ENCODE data around the gene MT2A. TPM values are rescaled to one million over a fixed set of nuclear protein-coding genes. Genes with fewer than 3 reads are reported as not detected.

Gene MT2A
- total and polyA plus RNA-seq, 2 of the 13 experiments (the other 11 are each of a cell fraction or from before 2014, with no cell fraction given) = 135 to 371 TPM

DNA sequence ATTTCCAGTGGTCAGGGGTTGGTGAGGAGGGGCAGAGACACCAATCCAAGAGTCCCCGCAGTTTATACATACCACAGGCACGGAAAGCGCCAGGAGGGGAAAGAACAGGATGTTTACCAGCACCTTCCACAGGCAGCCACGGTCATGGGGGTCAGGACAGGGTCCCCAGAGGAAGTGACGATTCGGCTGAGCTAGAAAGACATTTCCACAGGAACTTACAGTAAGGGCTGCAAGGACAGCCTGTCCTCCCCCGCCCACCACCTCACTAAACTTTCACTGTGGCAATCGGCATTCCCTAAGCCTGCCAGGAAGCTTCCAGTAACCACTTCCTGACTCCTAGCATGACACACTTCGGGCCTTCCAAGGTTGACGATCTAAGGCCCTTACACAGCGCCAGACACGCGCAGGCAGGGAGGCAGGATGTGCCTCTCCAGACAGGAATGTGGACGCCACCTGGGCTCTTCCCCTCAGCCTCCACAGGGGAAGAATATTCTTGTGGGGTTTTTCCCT, 1.2 kb upstream of the MT2A start (continued):
- TF ChIP-seq, protein P1, sequence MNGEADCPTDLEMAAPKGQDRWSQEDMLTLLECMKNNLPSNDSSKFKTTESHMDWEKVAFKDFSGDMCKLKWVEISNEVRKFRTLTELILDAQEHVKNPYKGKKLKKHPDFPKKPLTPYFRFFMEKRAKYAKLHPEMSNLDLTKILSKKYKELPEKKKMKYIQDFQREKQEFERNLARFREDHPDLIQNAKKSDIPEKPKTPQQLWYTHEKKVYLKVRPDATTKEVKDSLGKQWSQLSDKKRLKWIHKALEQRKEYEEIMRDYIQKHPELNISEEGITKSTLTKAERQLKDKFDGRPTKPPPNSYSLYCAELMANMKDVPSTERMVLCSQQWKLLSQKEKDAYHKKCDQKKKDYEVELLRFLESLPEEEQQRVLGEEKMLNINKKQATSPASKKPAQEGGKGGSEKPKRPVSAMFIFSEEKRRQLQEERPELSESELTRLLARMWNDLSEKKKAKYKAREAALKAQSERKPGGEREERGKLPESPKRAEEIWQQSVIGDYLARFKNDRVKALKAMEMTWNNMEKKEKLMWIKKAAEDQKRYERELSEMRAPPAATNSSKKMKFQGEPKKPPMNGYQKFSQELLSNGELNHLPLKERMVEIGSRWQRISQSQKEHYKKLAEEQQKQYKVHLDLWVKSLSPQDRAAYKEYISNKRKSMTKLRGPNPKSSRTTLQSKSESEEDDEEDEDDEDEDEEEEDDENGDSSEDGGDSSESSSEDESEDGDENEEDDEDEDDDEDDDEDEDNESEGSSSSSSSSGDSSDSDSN (CRISPR knock-in tag; IDR thresholded peaks at IDR 0.05) = peak; percentile 56; the same call in 1 of the 2 replicates
- peak; percentile 58; the same call in 1 of the 2 replicates for TF ChIP-seq ZNF335 (CRISPR knock-in tag; IDR thresholded peaks at IDR 0.05)
- TF ChIP-seq ZNF572 (CRISPR knock-in tag; IDR thresholded peaks at IDR 0.05) = 0 out of 2 replicates have a peak, but pooled peaks have one; percentile 45
- TF ChIP-seq, protein P2, sequence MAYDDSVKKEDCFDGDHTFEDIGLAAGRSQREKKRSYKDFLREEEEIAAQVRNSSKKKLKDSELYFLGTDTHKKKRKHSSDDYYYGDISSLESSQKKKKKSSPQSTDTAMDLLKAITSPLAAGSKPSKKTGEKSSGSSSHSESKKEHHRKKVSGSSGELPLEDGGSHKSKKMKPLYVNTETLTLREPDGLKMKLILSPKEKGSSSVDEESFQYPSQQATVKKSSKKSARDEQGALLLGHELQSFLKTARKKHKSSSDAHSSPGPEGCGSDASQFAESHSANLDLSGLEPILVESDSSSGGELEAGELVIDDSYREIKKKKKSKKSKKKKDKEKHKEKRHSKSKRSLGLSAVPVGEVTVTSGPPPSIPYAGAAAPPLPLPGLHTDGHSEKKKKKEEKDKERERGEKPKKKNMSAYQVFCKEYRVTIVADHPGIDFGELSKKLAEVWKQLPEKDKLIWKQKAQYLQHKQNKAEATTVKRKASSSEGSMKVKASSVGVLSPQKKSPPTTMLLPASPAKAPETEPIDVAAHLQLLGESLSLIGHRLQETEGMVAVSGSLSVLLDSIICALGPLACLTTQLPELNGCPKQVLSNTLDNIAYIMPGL (CRISPR knock-in tag; IDR thresholded peaks at IDR 0.05; ENCODE audit: borderline replicate concordance in 1 of 2, low read depth in 1 of 2) = no peak
- TF ChIP-seq ZNF431 (CRISPR knock-in tag; IDR thresholded peaks at IDR 0.05; ENCODE audit: borderline replicate concordance, low read depth) = peak; percentile 98
- no peak for TF ChIP-seq JUND (CRISPR knock-in tag; IDR thresholded peaks at IDR 0.05)
- TF ChIP-seq MTA3 (CRISPR knock-in tag; IDR thresholded peaks at IDR 0.05) = no peak
- TF ChIP-seq AHR (CRISPR knock-in tag; IDR thresholded peaks at IDR 0.05) = peak; percentile 95
- peak; percentile 22; the same call in 1 of the 2 replicates for TF ChIP-seq SOX13 (IDR thresholded peaks at IDR 0.05)
- TF ChIP-seq SOX13 (CRISPR knock-in tag; conservative IDR thresholded peaks at IDR 0.05 in 1 of 2, IDR thresholded peaks at IDR 0.05 in 1 of 2) = no peak; a peak in 1 of 4 replicates
- TF ChIP-seq, protein P3, sequence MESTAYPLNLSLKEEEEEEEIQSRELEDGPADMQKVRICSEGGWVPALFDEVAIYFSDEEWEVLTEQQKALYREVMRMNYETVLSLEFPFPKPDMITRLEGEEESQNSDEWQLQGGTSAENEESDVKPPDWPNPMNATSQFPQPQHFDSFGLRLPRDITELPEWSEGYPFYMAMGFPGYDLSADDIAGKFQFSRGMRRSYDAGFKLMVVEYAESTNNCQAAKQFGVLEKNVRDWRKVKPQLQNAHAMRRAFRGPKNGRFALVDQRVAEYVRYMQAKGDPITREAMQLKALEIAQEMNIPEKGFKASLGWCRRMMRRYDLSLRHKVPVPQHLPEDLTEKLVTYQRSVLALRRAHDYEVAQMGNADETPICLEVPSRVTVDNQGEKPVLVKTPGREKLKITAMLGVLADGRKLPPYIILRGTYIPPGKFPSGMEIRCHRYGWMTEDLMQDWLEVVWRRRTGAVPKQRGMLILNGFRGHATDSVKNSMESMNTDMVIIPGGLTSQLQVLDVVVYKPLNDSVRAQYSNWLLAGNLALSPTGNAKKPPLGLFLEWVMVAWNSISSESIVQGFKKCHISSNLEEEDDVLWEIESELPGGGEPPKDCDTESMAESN (CRISPR knock-in tag; conservative IDR thresholded peaks at IDR 0.05) = peak; percentile 85
- no peak for TF ChIP-seq NFE2L2 (IDR thresholded peaks at IDR 0.05; ENCODE audit: low read length)
- TF ChIP-seq HNRNPLL (IDR thresholded peaks at IDR 0.05; ENCODE audit: low read depth, low read length, poor library complexity, severe bottlenecking) = no peak
- TF ChIP-seq ZNF33B (CRISPR knock-in tag; IDR thresholded peaks at IDR 0.05) = peak; percentile 68; the same call in 1 of the 2 replicates
- TF ChIP-seq ZNF75D (CRISPR knock-in tag; IDR thresholded peaks at IDR 0.05; ENCODE audit: borderline replicate concordance) = no peak
- TF ChIP-seq, protein P4, sequence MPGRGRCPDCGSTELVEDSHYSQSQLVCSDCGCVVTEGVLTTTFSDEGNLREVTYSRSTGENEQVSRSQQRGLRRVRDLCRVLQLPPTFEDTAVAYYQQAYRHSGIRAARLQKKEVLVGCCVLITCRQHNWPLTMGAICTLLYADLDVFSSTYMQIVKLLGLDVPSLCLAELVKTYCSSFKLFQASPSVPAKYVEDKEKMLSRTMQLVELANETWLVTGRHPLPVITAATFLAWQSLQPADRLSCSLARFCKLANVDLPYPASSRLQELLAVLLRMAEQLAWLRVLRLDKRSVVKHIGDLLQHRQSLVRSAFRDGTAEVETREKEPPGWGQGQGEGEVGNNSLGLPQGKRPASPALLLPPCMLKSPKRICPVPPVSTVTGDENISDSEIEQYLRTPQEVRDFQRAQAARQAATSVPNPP (CRISPR knock-in tag; IDR thresholded peaks at IDR 0.05) = no peak
- no peak for TF ChIP-seq TRIM24 (CRISPR knock-in tag; IDR thresholded peaks at IDR 0.05)
- peak; percentile 82 for TF ChIP-seq FOSL2 (CRISPR knock-in tag; IDR thresholded peaks at IDR 0.05)
- peak; percentile 73; the same call in 1 of the 2 replicates for TF ChIP-seq MTF2 (CRISPR knock-in tag; IDR thresholded peaks at IDR 0.05; ENCODE audit: borderline replicate concordance)
- no peak; the same call in 1 of the 2 replicates for TF ChIP-seq ZC3H13 (CRISPR knock-in tag; IDR thresholded peaks at IDR 0.05)
